Glutamatergic neuron (in vitro differentiated cells): ENCODE measurements around the gene HRC. TPM values are rescaled to one million over a fixed set of nuclear protein-coding genes. Genes with fewer than 3 reads are reported as not detected.

Experiments used
- DNase-seq: peaks from one replicate; pipeline ENCODE4 v3.0.0; 2022
- H3K27ac Mint-ChIP-seq: one replicate; pipeline ENCODE4 v1.8.0; 2020; ENCODE audit warnings: mild to moderate bottlenecking, mixed read lengths, inconsistent platforms; ENCODE audit not compliant: unreplicated experiment
- H3K27me3 Mint-ChIP-seq: one replicate; pipeline ENCODE4 v1.8.0; 2020; ENCODE audit warnings: mild to moderate bottlenecking, moderate library complexity, mixed read lengths, inconsistent platforms; ENCODE audit not compliant: unreplicated experiment
- H3K36me3 Mint-ChIP-seq: one replicate; pipeline ENCODE4 v1.8.0; 2020; ENCODE audit warnings: mild to moderate bottlenecking, mixed read lengths, inconsistent platforms; ENCODE audit not compliant: unreplicated experiment
- H3K4me1 Mint-ChIP-seq: one replicate; pipeline ENCODE4 v1.8.0; 2020; ENCODE audit warnings: mild to moderate bottlenecking, low read depth, mixed read lengths, inconsistent platforms; ENCODE audit not compliant: unreplicated experiment
- H3K4me3 Mint-ChIP-seq: one replicate; pipeline ENCODE4 v1.8.0; 2020; ENCODE audit warnings: mild to moderate bottlenecking, mixed read lengths, inconsistent platforms; ENCODE audit not compliant: unreplicated experiment
- H3K9me3 Mint-ChIP-seq: one replicate; pipeline ENCODE4 v1.8.0; 2020; ENCODE audit warnings: mild to moderate bottlenecking, moderate library complexity, mixed read lengths, inconsistent platforms; ENCODE audit not compliant: unreplicated experiment
- total RNA-seq: library from RNA; stranded (reverse); fragmentation: NEBNext Ultra II Directional; extraction: Animal tissue kit (Norgen Biotek cat#: 25700); gene quantifications from one replicate; pipeline ENCODE4 v1.2.1, GENCODE V29; 2021; ENCODE audit not compliant: unreplicated experiment
- TF ChIP-seq, protein P1 (sequence below): fragments of 200-600 bp; sonication (generic); IDR thresholded peaks from one replicate; pipeline ENCODE4 v1.5.0; 2021; ENCODE audit not compliant: partially characterized antibody, unreplicated experiment

Gene HRC
- total RNA-seq, 1 donor from 2014 or later = 26.6 TPM

DNA sequence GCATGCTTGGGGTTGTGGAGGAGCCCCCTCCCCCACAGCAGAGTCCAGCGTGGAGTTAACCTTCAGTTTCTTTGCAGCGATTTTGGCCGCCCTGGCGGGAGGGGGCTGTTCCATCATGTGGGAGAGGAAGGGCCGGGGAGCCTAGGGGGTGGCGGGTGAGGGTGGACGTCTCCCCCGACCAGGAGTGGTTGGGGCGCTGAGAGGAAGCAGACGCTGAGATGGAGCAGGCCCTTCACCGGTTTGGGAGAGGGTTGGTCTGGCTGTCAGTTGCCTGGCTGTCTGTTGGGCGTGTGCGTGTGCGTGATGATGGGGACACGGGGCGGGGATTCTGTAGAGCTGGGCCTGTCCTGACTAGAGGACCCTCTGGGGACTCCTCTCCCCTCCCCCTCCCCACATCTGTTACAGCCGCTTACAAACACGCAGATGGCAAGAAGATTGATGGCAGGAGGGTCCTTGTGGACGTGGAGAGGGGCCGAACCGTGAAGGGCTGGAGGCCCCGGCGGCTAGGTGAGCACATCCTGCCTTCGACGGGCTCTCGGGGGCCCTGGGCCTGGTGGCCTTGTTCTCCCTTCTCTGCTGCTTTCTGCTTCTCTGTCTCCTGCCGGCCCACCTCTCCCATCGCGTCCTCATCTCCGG is 50.8 kb downstream of the HRC start:
- peaks cover 29% of the 10 kb centered on the region for H3K9me3 Mint-ChIP-seq
- peak overlapping the region; percentile 89 for H3K4me3 Mint-ChIP-seq
- peak; percentile 90 for DNase-seq
- H3K27ac Mint-ChIP-seq = peak overlapping the region; percentile 99
- H3K4me1 Mint-ChIP-seq = peaks cover 64% of the 10 kb centered on the region
- peaks cover 19% of the 10 kb centered on the region for H3K36me3 Mint-ChIP-seq
- TF ChIP-seq, protein P1, sequence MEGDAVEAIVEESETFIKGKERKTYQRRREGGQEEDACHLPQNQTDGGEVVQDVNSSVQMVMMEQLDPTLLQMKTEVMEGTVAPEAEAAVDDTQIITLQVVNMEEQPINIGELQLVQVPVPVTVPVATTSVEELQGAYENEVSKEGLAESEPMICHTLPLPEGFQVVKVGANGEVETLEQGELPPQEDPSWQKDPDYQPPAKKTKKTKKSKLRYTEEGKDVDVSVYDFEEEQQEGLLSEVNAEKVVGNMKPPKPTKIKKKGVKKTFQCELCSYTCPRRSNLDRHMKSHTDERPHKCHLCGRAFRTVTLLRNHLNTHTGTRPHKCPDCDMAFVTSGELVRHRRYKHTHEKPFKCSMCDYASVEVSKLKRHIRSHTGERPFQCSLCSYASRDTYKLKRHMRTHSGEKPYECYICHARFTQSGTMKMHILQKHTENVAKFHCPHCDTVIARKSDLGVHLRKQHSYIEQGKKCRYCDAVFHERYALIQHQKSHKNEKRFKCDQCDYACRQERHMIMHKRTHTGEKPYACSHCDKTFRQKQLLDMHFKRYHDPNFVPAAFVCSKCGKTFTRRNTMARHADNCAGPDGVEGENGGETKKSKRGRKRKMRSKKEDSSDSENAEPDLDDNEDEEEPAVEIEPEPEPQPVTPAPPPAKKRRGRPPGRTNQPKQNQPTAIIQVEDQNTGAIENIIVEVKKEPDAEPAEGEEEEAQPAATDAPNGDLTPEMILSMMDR = no peak
- H3K27me3 Mint-ChIP-seq = peaks cover 28% of the 10 kb centered on the region

DNA sequence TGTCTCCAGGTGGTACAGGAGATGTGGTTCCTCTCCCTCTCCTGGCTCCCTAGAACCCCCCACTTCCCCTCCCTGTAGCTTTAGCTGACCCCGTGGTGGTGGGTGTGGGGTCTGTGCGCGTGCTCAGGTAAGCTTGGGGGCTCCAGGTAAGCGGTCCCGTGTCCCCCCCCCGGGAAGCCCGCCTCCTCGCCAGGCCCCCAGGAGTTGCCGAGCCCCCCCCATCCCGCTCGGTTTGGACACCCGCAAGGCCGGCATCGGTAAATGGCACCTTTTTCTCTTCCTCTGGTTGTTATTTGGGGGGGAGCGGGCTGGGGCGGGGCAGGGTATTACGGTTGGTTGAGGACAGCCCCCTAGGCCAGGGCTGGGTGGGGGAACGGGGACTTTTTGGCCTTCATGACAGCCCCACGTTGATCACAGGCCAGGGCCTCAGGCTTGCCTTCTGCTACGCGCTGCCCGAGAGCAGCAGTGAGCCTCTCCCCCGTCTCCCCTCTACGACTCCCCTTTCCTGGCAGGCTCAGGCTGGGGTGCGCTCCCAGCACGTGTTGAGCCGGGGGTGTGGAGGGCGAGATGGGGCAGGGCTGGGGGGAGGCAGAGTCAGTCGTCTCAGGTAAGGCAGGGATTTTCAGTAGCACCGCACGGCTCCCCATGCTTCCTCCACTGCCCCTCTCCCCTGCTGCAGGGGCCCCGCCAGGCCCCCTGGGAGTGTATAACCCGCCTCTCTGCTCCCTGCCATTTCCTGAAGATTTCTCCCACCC is 51.7 kb downstream of the HRC start:
- H3K4me3 Mint-ChIP-seq = peak overlapping the region; percentile 89
- H3K4me1 Mint-ChIP-seq = peaks cover 59% of the 10 kb centered on the region
- H3K36me3 Mint-ChIP-seq = peaks cover 13% of the 10 kb centered on the region
- DNase-seq = peak; percentile 30
- H3K9me3 Mint-ChIP-seq = peaks cover 32% of the 10 kb centered on the region
- TF ChIP-seq, protein P1 = no peak
- peak overlapping the region; percentile 99 for H3K27ac Mint-ChIP-seq
- H3K27me3 Mint-ChIP-seq = peaks cover 25% of the 10 kb centered on the region

DNA sequence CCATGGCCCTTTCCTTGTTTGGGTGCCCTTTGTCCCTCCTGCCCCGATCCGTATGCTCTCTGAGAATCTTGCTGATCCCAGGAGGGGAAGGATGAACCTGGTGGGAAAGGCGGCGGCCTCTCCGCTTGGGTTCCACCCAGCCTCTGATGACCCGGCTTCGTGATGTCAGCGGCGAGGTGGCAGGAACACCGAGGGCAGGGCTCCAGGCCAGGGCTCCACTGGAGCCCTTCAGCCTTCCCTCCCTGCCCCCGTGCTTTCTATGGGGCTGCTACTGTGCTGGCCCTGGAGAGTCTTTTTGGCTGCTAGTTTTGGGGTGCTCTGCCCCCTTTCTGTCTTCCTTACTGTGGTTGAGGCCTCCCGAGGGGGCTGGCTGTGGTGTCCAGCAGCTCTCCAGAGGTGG is 52.9 kb downstream of the HRC start:
- H3K4me1 Mint-ChIP-seq = peaks cover 63% of the 10 kb centered on the region
- peak overlapping the region; percentile 99 for H3K27ac Mint-ChIP-seq
- TF ChIP-seq, protein P1 = no peak
- no peak for DNase-seq
- H3K27me3 Mint-ChIP-seq = peaks cover 25% of the 10 kb centered on the region
- peaks cover 32% of the 10 kb centered on the region for H3K9me3 Mint-ChIP-seq
- peaks cover 13% of the 10 kb centered on the region for H3K36me3 Mint-ChIP-seq
- H3K4me3 Mint-ChIP-seq = peak overlapping the region; percentile 52

Other genes with a start within 250 kb of the HRC start
- not detected for gene DHDH, start 221.7 kb downstream of the HRC start, total RNA-seq
- 87.7 TPM for gene BAX, start 200.5 kb downstream of the HRC start, total RNA-seq
- gene FTL, start 190.1 kb downstream of the HRC start, total RNA-seq = 875 TPM
- 69.0 TPM for gene GYS1, start 162.1 kb downstream of the HRC start, total RNA-seq
- gene RUVBL2, start 161.5 kb downstream of the HRC start, total RNA-seq = 60.9 TPM
- gene LHB, start 138.3 kb downstream of the HRC start, total RNA-seq = not detected
- gene CGB3, start 131.1 kb downstream of the HRC start, total RNA-seq = not detected
- gene CGB2, start 123.5 kb downstream of the HRC start, total RNA-seq = not detected
- not detected for gene CGB1, start 118.5 kb downstream of the HRC start, total RNA-seq
- gene CGB5, start 111.5 kb downstream of the HRC start, total RNA-seq = not detected
- gene CGB8, start 106.3 kb downstream of the HRC start, total RNA-seq = not detected
- gene CGB7, start 97.6 kb downstream of the HRC start, total RNA-seq = not detected
- gene NTF4, start 90.6 kb downstream of the HRC start, total RNA-seq = not detected
- gene KCNA7, start 82.7 kb downstream of the HRC start, total RNA-seq = not detected
- 300 TPM for gene SNRNP70, start 69.9 kb downstream of the HRC start, total RNA-seq
- gene LIN7B, start 41.0 kb downstream of the HRC start, total RNA-seq = 32.6 TPM
- 3.2 TPM for gene C19orf73, start 36.3 kb downstream of the HRC start, total RNA-seq
- 104 TPM for gene PPFIA3, start 35.9 kb downstream of the HRC start, total RNA-seq
- 54.1 TPM for gene TRPM4, start 2.4 kb upstream of the HRC start, total RNA-seq
- gene SLC6A16, start 169.8 kb upstream of the HRC start, total RNA-seq = 6.6 TPM
- not detected for gene CD37, start 180.0 kb upstream of the HRC start, total RNA-seq
- 140 TPM for gene TEAD2, start 207.0 kb upstream of the HRC start, total RNA-seq
- gene DKKL1, start 208.5 kb upstream of the HRC start, total RNA-seq = 2.8 TPM
- gene KASH5, start 232.9 kb upstream of the HRC start, total RNA-seq = 0.49 TPM